IPS-20b (cell line): Measurements from ENCODE around the gene CMTM7.
A peak's percentile ranks its signal among the peaks of the same experiment; 100 is the strongest.

Experiments
- H3K27ac ChIP-seq: one replicate; pipeline ENCODE4 v1.5.1; 2013; ENCODE audit warnings: low read length
- H3K27me3 ChIP-seq: 2 replicates; pipeline ENCODE4 v1.6.1; 2013; ENCODE audit warnings: mild to moderate bottlenecking, low read length, inconsistent platforms; ENCODE audit not compliant: insufficient read depth
- H3K36me3 ChIP-seq: 2 replicates; pipeline ENCODE4 v1.6.1; 2013; ENCODE audit warnings: low read depth, mild to moderate bottlenecking, inconsistent platforms, low read length, moderate library complexity; ENCODE audit not compliant: insufficient read depth
- H3K4me1 ChIP-seq: 2 replicates; pipeline ENCODE4 v1.6.1; 2013; ENCODE audit warnings: mild to moderate bottlenecking, control low read depth, inconsistent platforms, low read length, moderate library complexity; ENCODE audit not compliant: insufficient read depth
- H3K4me3 ChIP-seq: 2 replicates; pipeline ENCODE4 v1.5.1; 2013; ENCODE audit warnings: mild to moderate bottlenecking, low read length, inconsistent platforms
- H3K9ac ChIP-seq: 2 replicates; pipeline ENCODE4 v1.6.1; 2013; ENCODE audit warnings: low read depth, mild to moderate bottlenecking, inconsistent platforms, low read length, moderate library complexity
- H3K9me3 ChIP-seq: 2 replicates; pipeline ENCODE4 v1.6.1; 2013; ENCODE audit warnings: mild to moderate bottlenecking, low read depth, low read length, inconsistent platforms; ENCODE audit not compliant: insufficient read depth

The CMTM7 gene

DNA sequence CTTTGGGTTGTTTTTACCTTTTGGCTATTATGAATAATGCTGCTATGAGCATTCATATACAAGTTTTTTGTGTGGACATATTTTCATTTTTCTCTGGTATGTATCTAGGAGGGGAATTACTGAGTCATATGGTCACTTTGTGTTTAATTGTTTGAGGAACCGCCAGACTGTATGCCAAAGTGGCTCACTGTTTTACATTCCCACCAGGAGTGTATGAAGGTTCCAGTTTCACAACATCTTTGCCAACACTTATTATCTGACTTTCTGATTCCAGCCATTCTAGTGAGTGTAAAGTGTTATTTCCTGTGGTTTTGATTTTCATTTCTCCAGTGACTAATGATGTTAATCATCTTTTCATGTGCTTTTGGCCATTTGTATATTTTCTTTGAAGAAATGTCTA is 51.8 kb downstream of the CMTM7 start:
- Histone ChIP-seq H3K4me1 (peaks cover 8% of the 10 kb centered on the region; the same call in 1 of the 2 replicates), H3K27ac (no peak overlapping the region), H3K9ac (no peak overlapping the region), H3K4me3 (no peak overlapping the region), H3K27me3 (no peaks in the 10 kb centered on the region), H3K9me3 (no peaks in the 10 kb centered on the region; the same call in 1 of the 2 replicates), H3K36me3 (no peaks in the 10 kb centered on the region)

DNA sequence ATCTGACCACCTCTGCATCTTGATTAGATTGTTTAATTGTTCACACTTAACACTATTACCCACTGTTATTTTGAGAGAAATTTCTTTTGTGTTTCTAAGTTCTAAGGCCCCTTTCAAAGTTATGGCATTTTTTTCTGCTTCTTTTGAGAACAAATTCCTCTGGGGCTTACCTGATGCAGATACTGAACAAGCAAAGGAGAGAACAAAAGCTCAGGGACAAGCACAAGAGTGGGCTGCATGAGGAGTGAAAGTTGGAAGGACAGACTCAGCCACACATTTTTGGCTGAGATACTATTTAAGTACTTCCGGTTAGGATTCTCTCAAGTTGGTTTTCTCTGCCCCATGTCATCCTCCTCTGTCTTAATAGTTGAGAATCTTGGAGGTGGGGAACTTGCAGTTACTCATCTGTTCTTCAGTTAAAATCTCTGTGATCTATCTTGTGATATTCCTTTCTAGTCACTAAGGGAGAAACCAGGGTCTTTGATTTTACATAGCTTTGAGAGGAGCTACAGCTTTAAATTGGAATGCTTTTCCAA is 56.3 kb downstream of the CMTM7 start:
- H3K27ac ChIP-seq = peak overlapping the region; percentile 8

DNA sequence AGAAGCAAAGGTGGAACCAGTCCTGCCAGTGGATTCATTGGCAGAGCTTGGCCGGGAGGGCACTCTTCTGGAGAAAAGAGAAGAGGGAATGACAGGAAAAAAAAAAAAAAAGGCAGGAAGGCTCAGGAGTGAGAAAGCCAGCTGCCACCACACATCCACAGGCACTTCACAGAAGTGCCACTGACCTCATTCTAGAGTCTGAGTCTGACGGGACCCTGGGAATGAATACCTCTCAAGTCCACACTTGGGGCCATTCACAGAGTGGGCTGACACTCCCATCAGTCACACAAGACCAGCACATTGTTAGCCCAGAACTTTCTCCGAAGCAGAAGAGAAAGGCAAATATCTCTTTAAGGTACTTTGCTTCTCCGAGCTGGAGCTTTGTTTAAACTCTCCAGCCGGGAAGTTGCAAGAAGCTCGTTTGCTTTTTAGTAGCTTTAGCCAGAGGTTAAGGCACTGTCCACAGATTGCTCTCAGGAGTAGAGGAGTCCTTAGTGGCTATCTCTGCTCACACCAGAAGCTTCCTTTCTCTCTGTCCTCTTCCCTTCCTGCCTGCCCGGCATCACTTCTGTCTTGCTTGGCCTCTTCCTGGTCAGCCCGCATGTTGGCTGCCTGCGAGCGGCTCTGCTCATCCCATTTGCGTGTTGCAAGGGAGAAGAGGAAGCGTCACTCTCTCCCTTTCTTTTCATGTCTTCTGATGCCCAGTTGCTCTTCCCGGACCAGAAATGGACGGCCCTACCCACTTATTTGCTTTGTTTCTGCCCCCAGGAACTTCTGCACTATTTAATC is 57.2 kb downstream of the CMTM7 start:
- H3K36me3 ChIP-seq = peaks cover 5% of the 10 kb centered on the region; the same call in 1 of the 2 replicates
- peaks cover 8% of the 10 kb centered on the region; the same call in 1 of the 2 replicates for H3K4me1 ChIP-seq
- no peaks in the 10 kb centered on the region for H3K27me3 ChIP-seq
- no peak overlapping the region for H3K4me3 ChIP-seq
- no peaks in the 10 kb centered on the region; the same call in 1 of the 2 replicates for H3K9me3 ChIP-seq
- no peak overlapping the region for H3K27ac ChIP-seq
- no peak overlapping the region for H3K9ac ChIP-seq

More for the DNA sequence above, 56.3 kb downstream of the CMTM7 start:
- Histone ChIP-seq H3K27me3 (no peaks in the 10 kb centered on the region), H3K9ac (peak overlapping the region; percentile 13; the same call in 1 of the 2 replicates), H3K9me3 (no peaks in the 10 kb centered on the region; the same call in 1 of the 2 replicates), H3K4me3 (no peak overlapping the region), H3K36me3 (0 out of 2 replicates have a peak, but pooled peaks cover 5% of the 10 kb centered on the region), H3K4me1 (peaks cover 8% of the 10 kb centered on the region; the same call in 1 of the 2 replicates)

DNA sequence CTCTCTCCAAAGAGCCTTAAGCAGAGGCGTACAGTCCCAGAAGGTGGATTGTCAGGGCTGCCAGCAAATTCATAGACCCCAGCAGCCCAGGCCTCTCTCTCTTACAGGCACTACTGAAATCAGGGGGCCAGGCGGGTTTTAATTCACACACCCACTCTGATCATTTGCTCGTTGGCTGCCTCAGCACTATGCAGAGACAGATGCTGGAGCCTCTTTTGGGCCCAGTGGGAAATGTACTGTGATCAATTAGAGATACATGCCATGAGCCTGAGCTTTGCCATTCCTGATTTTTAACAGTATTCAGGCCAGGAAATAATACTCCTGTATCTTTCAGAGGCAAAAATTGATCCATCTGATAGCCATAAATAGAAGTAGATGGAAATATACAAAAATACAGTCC is 58.0 kb downstream of the CMTM7 start:
- H3K27me3 ChIP-seq = no peaks in the 10 kb centered on the region
- no peak overlapping the region for H3K9ac ChIP-seq
- H3K4me3 ChIP-seq = no peak overlapping the region
- peaks cover 5% of the 10 kb centered on the region; the same call in 1 of the 2 replicates for H3K36me3 ChIP-seq
- H3K27ac ChIP-seq = no peak overlapping the region
- H3K9me3 ChIP-seq = no peaks in the 10 kb centered on the region; the same call in 1 of the 2 replicates
- H3K4me1 ChIP-seq = peaks cover 8% of the 10 kb centered on the region; the same call in 1 of the 2 replicates

DNA sequence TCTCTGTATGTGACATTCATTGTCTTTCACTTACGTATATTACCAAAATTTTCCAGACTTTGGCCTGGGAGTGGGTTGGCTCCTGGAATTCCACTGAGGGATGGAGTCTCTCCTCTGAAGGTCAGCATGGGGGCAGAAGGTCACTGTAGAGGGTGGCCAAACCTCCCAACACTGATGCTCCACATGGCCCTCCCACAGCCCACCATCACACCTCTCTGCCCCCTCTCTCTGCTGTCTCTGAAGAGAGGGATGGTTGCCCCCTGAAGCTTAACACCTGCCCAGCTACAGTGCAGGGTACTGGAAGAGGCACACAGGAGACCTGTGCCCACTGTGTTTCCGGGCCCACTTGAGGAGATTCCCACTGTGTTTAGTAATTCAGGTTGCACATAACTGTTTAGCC is 58.8 kb downstream of the CMTM7 start:
- H3K4me3 ChIP-seq = no peak overlapping the region
- no peaks in the 10 kb centered on the region for H3K27me3 ChIP-seq
- H3K9me3 ChIP-seq = no peaks in the 10 kb centered on the region
- peaks cover 8% of the 10 kb centered on the region; the same call in 1 of the 2 replicates for H3K4me1 ChIP-seq
- no peak overlapping the region for H3K9ac ChIP-seq
- peaks cover 5% of the 10 kb centered on the region; the same call in 1 of the 2 replicates for H3K36me3 ChIP-seq
- no peak overlapping the region for H3K27ac ChIP-seq

DNA sequence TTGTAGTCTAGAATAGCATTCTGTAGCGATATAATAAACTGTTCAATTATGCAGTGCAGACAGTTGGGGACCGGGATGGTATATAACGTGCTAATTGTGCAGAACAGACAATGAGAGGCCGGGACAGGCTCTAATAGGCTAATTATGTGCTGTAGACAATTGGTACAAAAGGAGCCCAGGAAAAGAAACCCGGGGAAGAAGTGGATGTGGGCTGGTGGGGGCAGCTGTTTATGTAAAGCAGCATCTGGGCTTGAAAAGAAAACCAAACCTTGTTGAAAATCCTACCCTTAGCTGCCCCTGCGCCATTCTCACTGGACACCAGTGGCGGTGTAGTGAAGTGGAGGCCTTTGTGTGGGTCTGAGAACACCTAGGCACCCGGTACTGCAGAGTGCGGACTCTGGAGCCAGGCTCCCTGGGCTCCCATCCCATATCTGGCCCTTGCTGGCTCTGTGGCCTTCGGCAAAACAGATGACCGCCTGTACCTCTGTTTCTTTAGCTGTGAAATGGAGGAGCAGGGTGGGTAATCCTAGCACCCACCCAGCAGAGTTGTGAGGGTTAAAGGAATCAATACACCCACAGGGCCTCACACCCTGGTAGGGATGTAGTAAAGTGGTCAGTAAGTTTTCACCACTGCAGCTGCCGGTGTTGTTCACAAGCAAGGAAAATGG is 59.5 kb downstream of the CMTM7 start:
- no peaks in the 10 kb centered on the region for H3K9me3 ChIP-seq
- peaks cover 5% of the 10 kb centered on the region; the same call in 1 of the 2 replicates for H3K36me3 ChIP-seq
- H3K27ac ChIP-seq = no peak overlapping the region
- H3K4me3 ChIP-seq = no peak overlapping the region
- peaks cover 8% of the 10 kb centered on the region; the same call in 1 of the 2 replicates for H3K4me1 ChIP-seq
- no peak overlapping the region for H3K9ac ChIP-seq
- no peaks in the 10 kb centered on the region for H3K27me3 ChIP-seq

DNA sequence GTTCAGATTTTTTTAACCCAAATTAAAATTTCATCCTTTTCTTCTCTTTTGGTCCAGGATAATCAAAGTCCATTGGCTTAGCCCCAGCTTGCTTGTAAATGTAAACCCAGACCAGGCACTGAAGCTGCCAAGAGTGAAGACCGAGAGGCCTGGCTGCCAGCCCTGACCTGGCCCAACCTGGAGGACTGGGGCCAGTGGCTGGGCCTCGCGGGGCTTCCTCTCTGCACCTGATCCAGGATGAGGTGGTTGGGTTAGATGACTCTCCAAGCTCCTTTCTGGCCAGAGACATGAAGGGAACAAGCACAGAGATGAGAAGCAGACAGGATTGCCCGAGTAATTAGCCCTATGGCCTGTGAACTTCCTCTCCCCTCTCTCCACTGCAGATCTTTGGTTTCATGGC is 60.4 kb downstream of the CMTM7 start:
- Histone ChIP-seq H3K27me3 (no peaks in the 10 kb centered on the region), H3K4me3 (no peak overlapping the region), H3K9me3 (no peaks in the 10 kb centered on the region), H3K36me3 (peaks cover 5% of the 10 kb centered on the region; the same call in 1 of the 2 replicates), H3K4me1 (peaks cover 8% of the 10 kb centered on the region; the same call in 1 of the 2 replicates), H3K9ac (no peak overlapping the region), H3K27ac (no peak overlapping the region)

DNA sequence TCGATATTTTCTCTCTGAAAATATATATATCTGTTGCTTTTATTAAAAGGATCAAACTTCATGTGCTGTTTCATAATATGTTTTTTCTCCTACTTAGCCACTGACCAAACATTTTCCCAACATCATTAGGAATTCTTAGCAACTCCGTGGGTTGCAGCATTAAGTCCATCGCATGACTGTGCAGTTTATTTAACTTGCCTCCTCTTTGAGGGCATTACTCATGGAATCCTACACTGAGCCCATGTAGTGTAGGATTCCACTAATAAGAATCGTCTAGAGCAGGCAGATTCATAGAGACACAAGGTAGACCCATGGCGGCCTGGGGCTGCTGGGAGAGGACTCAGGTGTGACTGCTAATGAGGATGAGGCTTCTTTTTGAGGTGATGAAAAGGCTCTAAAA is 61.7 kb downstream of the CMTM7 start:
- peaks cover 5% of the 10 kb centered on the region; the same call in 1 of the 2 replicates for H3K36me3 ChIP-seq
- no peak overlapping the region for H3K4me3 ChIP-seq
- H3K27me3 ChIP-seq = no peaks in the 10 kb centered on the region
- H3K9ac ChIP-seq = no peak overlapping the region
- H3K4me1 ChIP-seq = peaks cover under 1% of the 10 kb centered on the region; the same call in 1 of the 2 replicates
- no peaks in the 10 kb centered on the region for H3K9me3 ChIP-seq
- H3K27ac ChIP-seq = no peak overlapping the region

DNA sequence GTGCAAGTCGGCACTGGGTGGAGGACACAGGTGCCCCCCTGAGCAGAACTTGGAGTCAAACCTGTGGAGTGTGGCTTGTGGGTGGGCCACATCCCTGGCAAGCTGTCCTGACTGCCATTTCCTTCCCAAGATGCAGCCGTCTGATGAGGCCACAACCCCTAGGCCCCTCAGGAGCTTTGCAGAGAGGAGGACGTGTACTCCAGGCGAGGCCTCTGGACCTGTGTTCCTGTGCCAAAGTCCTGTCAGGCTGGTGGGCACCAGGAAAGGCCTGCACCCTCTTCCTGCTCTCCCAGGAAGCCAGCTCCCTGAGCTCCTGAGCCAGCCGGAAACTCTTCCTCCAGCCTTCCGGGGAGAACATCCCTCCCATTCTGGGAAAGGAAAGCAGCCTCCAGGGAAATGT is 62.5 kb downstream of the CMTM7 start:
- Histone ChIP-seq H3K9ac (no peak overlapping the region), H3K4me1 (no peaks in the 10 kb centered on the region; the same call in 1 of the 2 replicates), H3K36me3 (peaks cover 5% of the 10 kb centered on the region; the same call in 1 of the 2 replicates), H3K27ac (no peak overlapping the region), H3K27me3 (no peaks in the 10 kb centered on the region), H3K4me3 (no peak overlapping the region), H3K9me3 (no peaks in the 10 kb centered on the region)

DNA sequence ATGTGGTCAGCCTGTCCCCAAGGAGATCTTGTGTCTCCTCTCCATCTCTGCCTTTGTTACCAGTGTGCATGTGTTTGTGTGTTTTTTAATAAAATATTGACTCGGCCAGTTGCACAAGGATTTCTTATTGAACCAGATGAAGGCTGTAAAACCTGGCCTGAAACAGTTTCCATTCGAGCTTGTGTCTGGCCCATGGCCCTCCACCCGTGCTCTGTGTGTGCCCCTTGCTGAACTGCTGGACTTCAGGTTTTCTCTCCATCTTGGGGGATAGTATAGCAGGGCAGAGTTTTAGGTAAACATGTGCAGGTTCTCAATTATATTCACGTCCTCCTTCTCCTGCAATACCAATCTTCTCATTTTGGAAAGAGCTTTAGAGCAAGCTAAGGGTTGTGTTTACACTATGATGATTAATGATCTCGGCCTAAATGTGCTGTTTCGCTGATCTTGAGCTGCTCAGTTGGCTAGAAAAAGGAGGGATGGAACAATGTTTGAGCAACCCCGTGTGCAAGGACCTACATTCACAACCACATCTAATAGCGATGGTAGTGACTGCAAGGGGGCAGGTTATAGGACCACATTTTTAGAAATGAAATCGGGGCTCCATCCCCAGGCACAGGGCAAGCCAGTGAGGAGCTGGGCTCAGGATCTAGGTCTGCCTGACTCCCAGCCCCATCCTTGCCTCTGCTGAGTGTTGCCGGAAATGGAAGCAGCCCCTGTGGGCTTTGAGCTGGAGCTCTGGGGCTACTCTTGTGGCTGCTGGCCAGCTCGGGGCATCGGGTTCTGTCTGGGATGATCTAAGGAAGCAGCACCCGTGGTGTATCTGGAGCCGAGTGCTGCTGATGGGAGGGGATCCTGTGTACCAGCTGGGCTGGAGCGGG is 63.3 kb downstream of the CMTM7 start:
- no peak overlapping the region for H3K9ac ChIP-seq
- H3K36me3 ChIP-seq = peaks cover 5% of the 10 kb centered on the region; the same call in 1 of the 2 replicates
- H3K4me3 ChIP-seq = no peak overlapping the region
- no peaks in the 10 kb centered on the region for H3K9me3 ChIP-seq
- H3K4me1 ChIP-seq = peaks cover 7% of the 10 kb centered on the region; the same call in 1 of the 2 replicates
- H3K27me3 ChIP-seq = no peaks in the 10 kb centered on the region
- H3K27ac ChIP-seq = no peak overlapping the region
